22Rv1 (cell line): ENCODE measurements around the gene CCDC73.
"Not testable (repeated sequence)": the region's sequence is repeated elsewhere in the genome, so short reads cannot be mapped to it uniquely, and the experiment has no call there.

Experiments used
- H3K27ac ChIP-seq: fragments of 450-650 bp; 2 replicates; pipeline ENCODE4 v1.5.1; 2017
- ZFX ChIP-seq: fragments of 450-650 bp; IDR thresholded peaks from 2 replicates; pipeline ENCODE4 v1.6.1; 2017; ENCODE audit warnings: antibody characterized with exemption, borderline replicate concordance
- TF ChIP-seq, protein P1 (sequence below): fragments of 450-650 bp; IDR thresholded peaks from 2 replicates; pipeline ENCODE4 v1.5.1; 2017; ENCODE audit warnings: mild to moderate bottlenecking

Gene CCDC73

DNA sequence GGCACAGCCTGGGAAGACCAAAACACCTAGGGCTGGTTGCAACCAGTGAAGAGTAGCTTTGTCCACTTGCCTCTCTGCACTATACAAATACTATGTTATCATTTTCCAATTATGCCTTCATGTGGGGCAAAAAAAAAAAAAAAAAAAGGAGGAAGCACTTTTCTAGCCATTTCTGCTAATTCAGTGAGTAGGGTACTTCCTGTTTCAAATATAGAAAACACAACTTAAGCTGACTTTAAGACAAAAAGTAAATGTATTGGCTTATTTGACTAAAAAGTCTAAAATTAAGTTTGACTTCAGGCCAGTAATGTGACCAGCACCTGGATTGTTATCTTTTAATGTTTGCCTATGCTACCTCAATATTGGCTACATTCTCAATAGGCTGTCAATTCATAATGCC lies 15.3 kb downstream of the CCDC73 start:
- TF ChIP-seq ZFX: no peak
- TF ChIP-seq, protein P1, sequence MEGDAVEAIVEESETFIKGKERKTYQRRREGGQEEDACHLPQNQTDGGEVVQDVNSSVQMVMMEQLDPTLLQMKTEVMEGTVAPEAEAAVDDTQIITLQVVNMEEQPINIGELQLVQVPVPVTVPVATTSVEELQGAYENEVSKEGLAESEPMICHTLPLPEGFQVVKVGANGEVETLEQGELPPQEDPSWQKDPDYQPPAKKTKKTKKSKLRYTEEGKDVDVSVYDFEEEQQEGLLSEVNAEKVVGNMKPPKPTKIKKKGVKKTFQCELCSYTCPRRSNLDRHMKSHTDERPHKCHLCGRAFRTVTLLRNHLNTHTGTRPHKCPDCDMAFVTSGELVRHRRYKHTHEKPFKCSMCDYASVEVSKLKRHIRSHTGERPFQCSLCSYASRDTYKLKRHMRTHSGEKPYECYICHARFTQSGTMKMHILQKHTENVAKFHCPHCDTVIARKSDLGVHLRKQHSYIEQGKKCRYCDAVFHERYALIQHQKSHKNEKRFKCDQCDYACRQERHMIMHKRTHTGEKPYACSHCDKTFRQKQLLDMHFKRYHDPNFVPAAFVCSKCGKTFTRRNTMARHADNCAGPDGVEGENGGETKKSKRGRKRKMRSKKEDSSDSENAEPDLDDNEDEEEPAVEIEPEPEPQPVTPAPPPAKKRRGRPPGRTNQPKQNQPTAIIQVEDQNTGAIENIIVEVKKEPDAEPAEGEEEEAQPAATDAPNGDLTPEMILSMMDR: no peak
- no peak overlapping the region for H3K27ac ChIP-seq

DNA sequence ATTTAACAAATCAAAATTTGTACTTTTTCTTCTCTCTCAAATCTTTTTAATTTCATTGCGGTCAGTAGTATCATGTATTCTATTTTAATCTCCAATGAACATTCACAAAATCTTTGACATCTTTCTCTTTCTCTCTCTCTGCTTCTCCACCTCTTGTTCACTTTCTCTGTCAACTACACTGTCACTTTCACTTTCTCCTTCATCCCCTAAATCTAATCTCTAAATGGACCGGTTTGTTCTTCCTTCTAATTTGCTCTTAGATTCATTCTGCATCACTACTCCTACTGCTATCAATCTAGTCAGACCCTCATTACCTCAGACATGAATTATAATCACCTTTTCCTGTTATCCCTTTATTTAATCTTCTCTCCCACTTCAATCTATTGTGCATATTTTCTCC lies 18.6 kb downstream of the CCDC73 start:
- TF ChIP-seq, protein P1: no peak
- TF ChIP-seq ZFX: no peak
- H3K27ac ChIP-seq: no peak overlapping the region

DNA sequence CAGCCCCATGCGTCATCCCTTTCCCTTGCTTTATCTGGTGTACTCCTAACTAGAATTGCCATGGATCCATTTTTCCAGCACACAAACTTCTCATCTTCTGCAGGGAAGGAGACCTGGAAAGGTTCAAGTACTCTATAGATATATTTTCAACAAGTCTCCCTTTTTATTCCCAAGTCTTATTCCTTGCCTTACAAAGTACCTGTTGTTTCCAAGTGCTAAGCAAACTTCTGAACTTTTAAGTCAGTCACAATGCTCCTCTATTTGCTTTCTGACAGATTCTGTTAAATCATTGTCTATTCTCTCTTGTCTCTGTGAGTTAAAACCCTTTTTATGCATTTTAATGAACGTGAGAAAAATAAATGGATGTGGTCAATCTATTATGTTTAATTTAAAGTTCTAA lies 20.4 kb downstream of the CCDC73 start:
- TF ChIP-seq, protein P1: no peak
- TF ChIP-seq ZFX: no peak
- H3K27ac ChIP-seq: no peak overlapping the region

DNA sequence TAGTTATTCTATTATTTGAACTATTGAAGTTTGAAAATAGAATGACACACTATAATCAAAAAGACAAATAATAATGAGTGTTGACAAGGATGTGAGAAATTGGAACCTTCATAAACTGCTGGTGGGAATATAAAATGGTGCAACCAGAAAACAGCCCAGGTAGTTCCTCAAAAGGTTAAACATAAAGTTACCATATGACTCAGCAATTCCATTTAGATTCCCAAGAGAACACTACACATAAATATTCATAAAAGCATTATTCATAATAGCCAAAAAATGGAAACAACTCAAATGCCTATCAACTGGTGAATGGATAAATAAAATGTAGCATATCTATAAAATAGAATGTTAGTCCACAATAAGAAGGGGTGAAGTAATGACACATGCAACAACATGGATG lies 21.7 kb downstream of the CCDC73 start:
- no peak for TF ChIP-seq ZFX
- TF ChIP-seq, protein P1: no peak
- H3K27ac ChIP-seq: no peak overlapping the region

DNA sequence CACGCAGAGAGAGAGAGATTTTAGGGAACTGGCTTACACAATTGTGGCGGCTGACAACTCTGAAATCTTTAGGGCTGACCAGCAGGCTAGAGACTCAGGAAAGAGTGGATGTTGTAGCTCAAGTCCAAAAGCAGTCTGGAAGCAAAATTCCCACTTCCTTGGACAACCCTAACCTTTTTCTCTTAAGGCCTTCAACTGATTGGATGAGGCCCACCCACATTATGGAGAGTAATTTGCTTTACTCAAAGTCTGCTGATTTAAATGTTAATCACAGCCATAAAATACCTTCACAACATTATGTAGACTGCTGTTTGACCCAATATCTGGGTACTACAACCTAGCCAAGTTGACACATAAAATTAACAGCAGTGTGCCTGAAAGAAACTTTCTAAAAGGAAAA lies 32.7 kb downstream of the CCDC73 start:
- H3K27ac ChIP-seq: not testable (repeated sequence)

DNA sequence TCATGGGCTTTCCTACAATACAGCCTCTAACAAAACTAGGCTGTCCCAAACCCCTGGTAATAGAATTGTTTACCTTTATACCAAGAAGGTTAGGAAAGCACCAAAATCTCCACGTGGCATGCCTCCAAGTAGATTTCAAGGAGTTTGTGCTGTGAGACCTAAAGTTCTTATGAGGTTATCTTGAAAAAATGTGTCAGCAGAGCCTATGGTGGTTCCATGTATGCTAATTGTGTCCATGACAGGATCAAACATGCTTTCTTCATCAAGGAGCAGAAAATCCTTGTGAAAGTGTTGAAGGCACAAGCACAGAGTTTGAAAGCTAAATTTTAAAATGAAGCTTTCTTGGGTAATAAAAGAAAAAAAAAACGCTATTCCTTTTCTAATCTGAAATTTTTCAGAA lies 36.2 kb downstream of the CCDC73 start:
- no peak overlapping the region for H3K27ac ChIP-seq
- no peak for TF ChIP-seq ZFX
- TF ChIP-seq, protein P1: no peak

DNA sequence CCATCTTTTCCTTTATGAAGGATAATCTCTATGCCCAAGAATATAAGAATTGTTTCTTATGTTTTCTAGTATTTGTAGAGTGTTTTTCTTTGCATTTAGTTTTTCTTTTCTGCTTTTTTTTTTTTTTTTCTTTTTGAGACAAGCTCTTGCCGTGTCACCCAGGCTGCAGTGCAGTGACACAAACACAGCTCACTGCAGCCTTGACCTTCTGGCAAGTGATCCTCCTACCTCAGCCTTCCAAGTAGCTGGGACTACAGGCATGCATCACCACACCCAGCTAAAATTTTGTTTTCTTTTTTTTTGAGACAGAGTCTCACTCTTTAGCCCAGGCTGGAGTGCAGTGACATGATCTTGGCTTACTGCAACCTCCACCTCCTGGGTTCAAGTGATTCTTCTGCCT lies 41.3 kb downstream of the CCDC73 start:
- not testable (repeated sequence) for H3K27ac ChIP-seq

DNA sequence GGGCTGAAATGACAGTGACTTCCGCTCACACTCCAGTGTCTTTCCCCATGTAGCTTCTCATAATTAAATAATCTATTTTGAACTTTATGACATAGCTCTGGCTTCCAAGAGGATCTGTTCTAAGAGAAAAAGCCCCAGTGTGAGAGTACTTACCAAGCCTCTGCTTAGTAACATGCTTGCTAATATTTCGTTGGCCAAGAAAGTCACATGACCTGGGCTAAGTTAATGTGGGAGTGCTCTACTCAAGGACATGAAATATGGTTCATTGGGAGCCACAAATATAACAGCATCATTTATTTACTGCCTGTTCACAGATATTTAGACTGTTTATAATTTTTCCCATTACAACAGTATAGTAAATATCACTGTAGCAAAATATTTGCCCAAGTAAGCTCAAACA lies 42.5 kb downstream of the CCDC73 start:
- no peak overlapping the region for H3K27ac ChIP-seq
- no peak for TF ChIP-seq ZFX

DNA sequence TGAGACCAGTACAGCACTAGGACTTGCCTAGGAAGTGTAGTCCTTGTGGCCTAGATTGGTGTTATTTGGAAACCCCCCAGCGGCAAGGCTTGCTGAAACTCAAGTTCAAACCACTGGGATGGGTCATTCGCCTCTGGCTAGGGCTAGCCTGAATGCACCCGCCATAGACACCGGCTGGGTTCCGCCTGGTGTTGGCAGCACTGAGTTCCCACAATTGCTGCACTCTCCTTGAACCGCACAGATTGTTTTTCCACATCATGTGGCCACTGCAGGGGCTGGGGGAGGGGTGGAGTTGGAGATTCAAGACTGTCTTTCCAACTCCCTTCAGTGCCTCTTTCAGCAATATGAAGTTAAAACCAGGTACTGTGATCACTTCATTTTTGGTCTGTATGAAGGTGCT lies 43.1 kb downstream of the CCDC73 start:
- H3K27ac ChIP-seq: no peak overlapping the region
- TF ChIP-seq, protein P1: no peak
- TF ChIP-seq ZFX: no peak
